Middle frontal gyrus (tissue), 1 donor: ENCODE measurements around the gene MINDY4B.

Experiments
- DNase-seq: peaks from one replicate; pipeline ENCODE4 v3.0.0-alpha.2; 2015; ENCODE audit warnings: low spot score; ENCODE audit errors: extremely low spot score

The MINDY4B gene

GRCh38 chr3:150847433-150847832, 57.8 kb downstream of the MINDY4B start:
- no peak for DNase-seq

DNA sequence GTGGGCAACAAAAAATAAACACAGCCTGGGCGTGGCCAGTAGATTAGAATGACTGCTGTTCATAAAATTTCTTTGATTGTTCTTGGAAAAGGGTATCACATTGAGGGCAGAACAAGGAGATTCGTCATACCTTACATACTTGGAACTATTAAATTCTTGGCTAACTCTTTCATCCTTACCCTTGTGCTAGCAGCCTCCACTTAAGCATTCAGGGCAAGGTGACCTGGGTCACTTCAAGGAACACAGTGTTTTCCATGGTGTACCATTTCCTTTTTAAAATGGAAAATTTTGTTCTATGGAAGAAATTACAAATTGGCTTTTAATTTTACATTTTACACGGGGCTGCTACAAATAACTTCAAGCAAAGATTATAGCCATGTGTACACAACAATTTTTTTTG, 60.8 kb downstream of the MINDY4B start:
- no peak for DNase-seq

DNA sequence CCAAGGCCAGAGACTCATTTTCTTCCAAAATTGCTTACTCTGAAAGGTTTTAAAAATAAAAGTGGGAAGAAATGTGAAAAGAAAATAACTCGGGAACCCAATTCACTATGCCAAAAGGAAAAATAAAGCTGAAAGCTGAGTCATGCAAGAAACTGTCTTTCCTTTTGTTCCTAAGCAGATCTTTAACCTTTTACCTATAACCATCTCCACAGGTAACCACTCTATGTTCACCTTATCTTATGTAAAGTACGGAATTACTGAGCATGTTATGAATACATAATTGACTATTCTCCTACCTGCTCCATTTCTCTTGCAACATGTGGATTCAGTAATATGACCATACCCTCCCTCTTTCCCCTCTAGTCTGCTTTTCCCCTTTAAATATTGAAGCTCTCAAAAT, 62.0 kb downstream of the MINDY4B start:
- DNase-seq, result no peak

GRCh38 chr3:150840802-150841515, 64.3 kb downstream of the MINDY4B start:
- DNase-seq, result no peak

DNA sequence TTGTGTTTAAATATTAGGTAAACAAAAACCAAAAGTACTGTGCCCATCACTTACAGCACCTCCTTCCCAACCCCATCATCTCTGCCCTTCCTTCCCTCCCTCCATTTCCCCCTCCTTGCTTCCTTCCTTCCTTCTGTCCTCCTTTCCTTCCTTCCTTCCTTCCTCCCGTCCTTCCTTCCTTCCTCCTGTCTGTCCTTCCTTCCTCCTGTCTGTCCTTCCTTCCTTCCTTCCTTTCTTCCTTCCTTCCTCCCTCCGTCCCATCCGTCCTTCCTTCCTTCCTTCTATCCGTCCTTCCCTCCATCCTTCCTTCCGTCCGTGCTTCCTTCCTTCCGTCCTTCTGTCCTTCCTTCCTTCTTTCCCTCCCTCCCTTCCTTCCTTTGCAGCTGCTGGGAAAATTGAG, 74.5 kb downstream of the MINDY4B start:
- DNase-seq, result no peak

- DNase-seq, result no peak
Measured at GRCh38 chr3:150830094-150830681, 75.1 kb downstream of the MINDY4B start.

DNA sequence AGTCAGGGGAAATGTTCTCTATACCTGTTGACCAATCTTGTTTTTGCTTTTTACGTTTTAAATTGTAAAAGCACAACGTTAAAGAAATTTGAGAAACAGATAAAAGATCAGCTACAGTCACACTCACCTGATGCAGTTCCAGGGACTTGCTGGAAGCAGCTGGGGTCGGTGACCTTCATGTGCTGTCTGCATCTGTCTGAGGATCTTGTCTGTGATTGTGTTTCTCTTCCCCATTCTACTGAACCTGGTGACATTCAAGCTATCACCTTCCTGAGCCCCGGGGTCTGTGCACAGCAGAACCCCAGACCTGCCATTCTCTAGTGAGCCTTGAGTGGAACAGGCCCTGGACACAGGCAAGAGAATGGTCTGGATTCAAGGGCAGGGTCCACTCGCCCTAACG, 75.8 kb downstream of the MINDY4B start:
- DNase-seq, result no peak

DNA sequence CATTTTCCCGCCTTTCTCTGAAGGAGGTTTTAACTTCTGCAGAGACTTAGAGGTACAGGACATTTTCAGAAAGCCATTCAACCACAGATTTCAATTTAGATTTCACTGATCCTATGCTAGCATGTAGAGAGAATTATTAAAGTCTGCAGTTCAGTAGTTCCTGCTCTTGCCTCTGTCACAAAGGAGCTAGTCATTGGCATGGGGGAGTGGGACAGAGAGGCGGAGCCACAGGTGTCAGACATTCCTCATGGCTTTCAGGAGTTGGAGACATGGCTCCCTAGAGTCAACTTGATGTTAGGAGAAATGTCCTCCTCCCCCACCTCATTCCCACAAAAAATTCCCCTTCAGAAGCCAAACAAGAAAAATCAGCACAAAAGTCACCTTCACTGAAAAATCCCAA, 76.2 kb downstream of the MINDY4B start:
- no peak for DNase-seq

GRCh38 chr3:150828261-150828660, 77.0 kb downstream of the MINDY4B start:
- DNase-seq, result no peak

DNA sequence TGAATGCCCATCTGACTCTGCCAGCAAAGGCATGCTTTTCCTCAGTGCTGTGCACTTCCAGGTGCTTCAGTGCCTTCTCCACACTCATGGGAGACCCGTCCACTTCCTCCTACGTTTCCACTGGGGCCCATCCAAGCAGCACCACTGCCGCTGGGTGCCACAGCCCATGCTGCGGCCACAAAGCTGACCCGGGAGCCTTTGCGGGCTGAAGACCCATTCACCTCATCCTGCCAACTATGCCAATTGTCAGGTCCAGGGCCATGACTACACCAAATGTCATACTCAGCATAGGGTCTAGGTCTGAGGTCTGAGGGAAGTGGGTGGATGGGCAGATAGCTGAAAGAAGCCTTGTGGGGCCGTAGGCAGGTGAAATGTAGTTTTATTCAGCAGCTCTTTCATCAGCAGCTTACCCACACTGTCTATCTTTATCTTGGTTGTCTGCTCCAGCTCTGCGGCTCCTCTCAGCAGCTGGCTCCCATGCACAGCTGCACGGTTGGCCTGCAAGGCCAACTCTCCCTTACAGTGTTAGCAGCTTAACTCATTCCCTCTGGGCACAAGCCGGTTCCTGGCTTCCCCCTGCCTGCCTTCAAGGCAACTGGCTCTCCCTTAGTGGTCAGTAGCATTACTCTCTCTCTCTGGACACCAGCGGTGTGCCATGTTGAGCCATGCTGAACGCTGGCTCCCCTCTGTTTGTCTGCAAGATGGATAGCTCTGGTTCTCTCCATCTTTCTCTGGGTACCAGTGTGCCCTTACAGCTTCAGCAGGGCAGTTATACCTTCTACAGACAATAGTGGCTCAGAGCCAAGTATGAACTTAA, 78.6 kb downstream of the MINDY4B start:
- no peak for DNase-seq

DNA sequence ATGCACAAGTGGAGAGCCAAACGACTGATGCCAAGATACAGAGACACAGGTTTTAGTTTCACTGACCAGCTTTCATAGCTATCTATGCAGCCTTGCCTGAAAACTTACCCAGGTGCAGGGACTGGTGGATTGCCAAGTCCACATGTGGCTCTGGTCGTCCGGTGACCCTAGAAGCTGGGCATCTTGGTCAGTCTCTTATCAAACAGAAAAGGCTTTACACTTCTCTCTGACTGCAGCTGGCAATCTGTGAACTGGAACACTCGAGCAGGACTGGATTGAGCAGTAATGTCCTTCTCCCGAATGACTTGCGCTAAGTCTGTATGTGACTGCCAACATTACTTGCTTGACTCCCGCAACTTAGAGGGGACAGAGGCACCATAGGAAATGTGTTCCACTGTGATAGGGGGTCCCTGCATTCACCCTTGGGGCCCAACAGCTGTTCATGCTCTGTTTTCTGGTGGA, 79.3 kb downstream of the MINDY4B start:
- no peak for DNase-seq

GRCh38 chr3:150825192-150825915, 79.9 kb downstream of the MINDY4B start:
- DNase-seq, result no peak

DNA sequence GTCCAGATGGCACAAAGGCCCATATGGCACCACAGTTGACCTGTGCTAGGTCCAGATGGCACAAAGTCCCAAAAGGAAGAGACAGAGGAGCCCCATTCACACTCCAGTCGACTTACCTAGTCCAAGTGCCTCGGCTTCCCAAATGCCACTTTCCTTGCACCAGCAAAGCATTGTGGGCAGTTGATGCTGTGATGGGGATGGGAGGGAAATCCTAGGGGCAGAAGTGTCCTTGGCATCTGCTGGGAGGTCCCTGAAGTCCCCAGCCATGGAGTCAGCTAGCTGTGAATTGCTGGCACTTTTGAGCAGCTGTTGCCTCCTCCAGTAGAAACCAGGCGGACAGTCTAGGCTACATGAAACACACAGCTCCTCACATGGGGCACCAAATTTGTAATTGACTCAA, 82.0 kb downstream of the MINDY4B start:
- DNase-seq, result no peak

DNA sequence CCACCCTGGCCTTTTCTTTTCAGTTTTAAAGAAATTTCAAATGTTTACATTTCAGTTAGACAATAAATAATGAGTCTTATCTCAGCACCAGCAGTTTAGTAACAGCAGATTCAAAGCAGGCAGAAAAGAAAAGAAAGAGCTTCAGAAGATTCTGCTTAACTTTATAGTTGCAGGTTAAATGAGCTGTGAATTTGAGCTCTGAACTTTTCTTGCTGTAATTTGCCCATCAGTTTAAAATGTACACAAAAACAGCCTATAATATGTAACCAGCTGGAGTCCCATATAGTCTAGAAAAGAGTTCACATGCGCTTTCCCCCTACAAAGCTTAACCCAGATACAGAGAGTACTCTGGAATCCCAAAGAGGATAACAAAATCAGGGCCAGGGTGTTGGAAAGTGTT, 82.6 kb downstream of the MINDY4B start:
- no peak for DNase-seq
